HEK293 (cell line): ENCODE measurements around the gene TRUB1.

Source experiments
- CTCF ChIA-PET: fragments of 350-600 bp; formaldehyde crosslinking; extraction: SDS; loops from one replicate; lab custom pipeline; 2021; ENCODE audit warnings: antibody characterized with exemption; lab: Yijun Ruan, JAX
- POLR2A ChIA-PET: fragments of 300-600 bp; formaldehyde crosslinking; extraction: SDS; loops from one replicate; lab custom pipeline; 2020; ENCODE audit warnings: antibody characterized with exemption, inconsistent platforms; lab: Yijun Ruan, JAX
- H3K27ac ChIP-seq: fragments of 200-500 bp; sonication (Bioruptor generic); 2 replicates; pipeline ENCODE4 v1.5.1; 2014; ENCODE audit warnings: low read depth, low read length, control low read depth, inconsistent platforms; ENCODE audit errors: extremely low read depth
- H3K36me3 ChIP-seq, 2 experiments: fragments of 200-500 bp in 1 of 2; sonication (Bioruptor generic) in 1 of 2; 1 replicate in 1 of 2; 2 replicates in 1 of 2; pipeline ENCODE4 v1.5.1; 2014 to 2017; ENCODE audit warnings: inconsistent platforms in 2 of 2, low read length in 2 of 2; ENCODE audit not compliant: control insufficient read depth in 2 of 2, insufficient read depth in 1 of 2
- H3K4me1 ChIP-seq: fragments of 200-500 bp; sonication (Bioruptor generic); 2 replicates; pipeline ENCODE4 v1.5.1; 2014; ENCODE audit warnings: mild to moderate bottlenecking, low read length, inconsistent platforms; ENCODE audit not compliant: control insufficient read depth, insufficient read depth
- H3K4me3 ChIP-seq: 2 replicates; pipeline ENCODE4 v1.5.1; 2011; ENCODE audit warnings: low read depth, mild to moderate bottlenecking, control low read depth, low read length, moderate library complexity
- H3K9me3 ChIP-seq: fragments of 200-500 bp; sonication (Bioruptor generic); 2 replicates; pipeline ENCODE4 v1.5.1; 2014; ENCODE audit warnings: low read depth, low read length, inconsistent platforms; ENCODE audit not compliant: control insufficient read depth, insufficient read depth
- BCL11A ChIP-seq: fragments of 450-650 bp; formaldehyde crosslinking; IDR thresholded peaks from 2 replicates; pipeline ENCODE4 v1.5.1; 2016; ENCODE audit warnings: low read depth, missing biosample characterization, missing genetic modification characterization
- FEZF1 ChIP-seq: fragments of 450-650 bp; formaldehyde crosslinking; IDR thresholded peaks from 2 replicates; pipeline ENCODE4 v1.5.1; 2016; ENCODE audit warnings: missing biosample characterization, missing genetic modification characterization
- HIC1 ChIP-seq: fragments of 450-650 bp; formaldehyde crosslinking; IDR thresholded peaks from 2 replicates; pipeline ENCODE4 v1.5.1; 2016; ENCODE audit warnings: missing biosample characterization, missing genetic modification characterization
- KLF10 ChIP-seq: fragments of 450-650 bp; IDR thresholded peaks from 2 replicates; pipeline ENCODE4 v1.5.1; 2018; ENCODE audit warnings: missing biosample characterization, mild to moderate bottlenecking, missing genetic modification characterization
- OVOL3 ChIP-seq: fragments of 450-650 bp; formaldehyde crosslinking; IDR thresholded peaks from 2 replicates; pipeline ENCODE4 v1.5.1; 2016; ENCODE audit warnings: missing biosample characterization, missing genetic modification characterization
- RBAK ChIP-seq: fragments of 450-650 bp; formaldehyde crosslinking; IDR thresholded peaks from 2 replicates; pipeline ENCODE4 v1.5.1; 2016; ENCODE audit warnings: missing biosample characterization, missing genetic modification characterization
- SETDB1 ChIP-seq: IDR thresholded peaks from one replicate; pipeline ENCODE4 v1.6.1; 2017; ENCODE audit warnings: mild to moderate bottlenecking, low read length, moderate library complexity, mixed read lengths; ENCODE audit not compliant: insufficient read length
- ZBTB11 ChIP-seq: fragments of 450-650 bp; formaldehyde crosslinking; conservative IDR thresholded peaks from 2 replicates; pipeline ENCODE4 v1.5.1; 2016; ENCODE audit warnings: low read depth, missing biosample characterization, missing genetic modification characterization
- ZFP3 ChIP-seq: fragments of 450-650 bp; formaldehyde crosslinking; IDR thresholded peaks from 2 replicates; pipeline ENCODE4 v1.5.1; 2016; ENCODE audit warnings: low read depth, missing biosample characterization, missing genetic modification characterization
- ZFP69B ChIP-seq: fragments of 450-650 bp; formaldehyde crosslinking; IDR thresholded peaks from 2 replicates; pipeline ENCODE4 v1.5.1; 2016; ENCODE audit warnings: missing biosample characterization, missing genetic modification characterization
- ZNF112 ChIP-seq: fragments of 450-650 bp; formaldehyde crosslinking; IDR thresholded peaks from 2 replicates; pipeline ENCODE4 v1.5.0; 2017; ENCODE audit warnings: missing biosample characterization, missing genetic modification characterization
- ZNF174 ChIP-seq: fragments of 450-650 bp; formaldehyde crosslinking; IDR thresholded peaks from 2 replicates; pipeline ENCODE4 v1.5.0; 2017; ENCODE audit warnings: missing biosample characterization, mild to moderate bottlenecking, missing genetic modification characterization
- ZNF202 ChIP-seq: fragments of 450-650 bp; formaldehyde crosslinking; IDR thresholded peaks from 2 replicates; pipeline ENCODE4 v1.5.1; 2016; ENCODE audit warnings: missing biosample characterization, missing genetic modification characterization, borderline replicate concordance
- ZNF214 ChIP-seq: fragments of 450-650 bp; formaldehyde crosslinking; IDR thresholded peaks from 2 replicates; pipeline ENCODE4 v1.5.1; 2017; ENCODE audit warnings: missing biosample characterization, mild to moderate bottlenecking, missing genetic modification characterization, borderline replicate concordance
- ZNF24 ChIP-seq: fragments of 450-650 bp; formaldehyde crosslinking; IDR thresholded peaks from 2 replicates; pipeline ENCODE4 v1.5.1; 2016; ENCODE audit warnings: missing biosample characterization, missing genetic modification characterization
- ZNF266 ChIP-seq: fragments of 450-650 bp; formaldehyde crosslinking; IDR thresholded peaks from 2 replicates; pipeline ENCODE4 v1.5.1; 2016; ENCODE audit warnings: missing biosample characterization, missing genetic modification characterization, low read depth
- ZNF354C ChIP-seq: fragments of 450-650 bp; formaldehyde crosslinking; IDR thresholded peaks from 2 replicates; pipeline ENCODE4 v1.5.1; 2016; ENCODE audit warnings: missing biosample characterization, missing genetic modification characterization, low read depth, borderline replicate concordance
- ZNF473 ChIP-seq: fragments of 450-650 bp; formaldehyde crosslinking; IDR thresholded peaks from 2 replicates; pipeline ENCODE4 v1.5.1; 2017; ENCODE audit warnings: missing biosample characterization, missing genetic modification characterization
- ZNF501 ChIP-seq: fragments of 450-650 bp; formaldehyde crosslinking; IDR thresholded peaks from 2 replicates; pipeline ENCODE4 v1.5.1; 2016; ENCODE audit warnings: missing biosample characterization, missing genetic modification characterization
- ZNF530 ChIP-seq: fragments of 450-650 bp; formaldehyde crosslinking; IDR thresholded peaks from 2 replicates; pipeline ENCODE4 v1.5.1; 2016; ENCODE audit warnings: low read depth, missing biosample characterization, missing genetic modification characterization
- ZNF558 ChIP-seq: fragments of 450-650 bp; formaldehyde crosslinking; IDR thresholded peaks from 2 replicates; pipeline ENCODE4 v1.5.1; 2016; ENCODE audit warnings: missing biosample characterization, missing genetic modification characterization
- ZNF792 ChIP-seq: fragments of 450-650 bp; formaldehyde crosslinking; IDR thresholded peaks from 2 replicates; pipeline ENCODE4 v1.5.1; 2016; ENCODE audit warnings: missing biosample characterization, missing genetic modification characterization

Gene TRUB1

GRCh38 chr10:114975091-114975490, 37.1 kb downstream of the TRUB1 start:
- ChIA-PET CTCF (interaction anchor here (0.7 kb wide), 1 partner anchor 30 kb away, joined by 3 read pairs; no protein-coding TSS in a partner anchor), POLR2A (interaction anchor here (1.6 kb wide), 1 partner anchor 36 kb away, joined by 4 read pairs; no protein-coding TSS in a partner anchor)
- TF ChIP-seq FEZF1: no peak
- TF ChIP-seq ZNF354C: no peak
- TF ChIP-seq ZNF501: no peak
- TF ChIP-seq ZNF473: no peak
- TF ChIP-seq ZNF202 (tag by site-specific recombination): no peak
- TF ChIP-seq ZNF214 (tag by site-specific recombination): no peak
- H3K4me1 ChIP-seq: peaks cover 6% of the 10 kb centered on the region; the same call in 1 of the 2 replicates
- peaks cover 0 to 4% of the 10 kb centered on the region in 2 experiments; a peak in 2 of 3 replicates for H3K36me3 ChIP-seq
- no peaks in the 10 kb centered on the region for H3K9me3 ChIP-seq
- H3K4me3 ChIP-seq: no peak overlapping the region
- no peak overlapping the region for H3K27ac ChIP-seq

- Histone ChIP-seq H3K36me3 (no peaks in the 10 kb centered on the region; a peak in 1 of 3 replicates), H3K4me3 (no peak overlapping the region), H3K27ac (no peak overlapping the region), H3K4me1 (no peaks in the 10 kb centered on the region), H3K9me3 (no peaks in the 10 kb centered on the region; the same call in 1 of the 2 replicates)
- peak; percentile 64 for TF ChIP-seq SETDB1
- no peak for TF ChIP-seq ZBTB11 (tag by site-specific recombination)
- no peak for TF ChIP-seq KLF10 (tag by site-specific recombination)
- ChIA-PET POLR2A (no interaction called here), CTCF (interaction anchor here (0.6 kb wide), 1 partner anchor 10 kb away, joined by 3 read pairs; no protein-coding TSS in a partner anchor)
Measured at GRCh38 chr10:114982989-114983388, 45.0 kb downstream of the TRUB1 start.

GRCh38 chr10:114987995-114988394, 50.0 kb downstream of the TRUB1 start:
- Histone ChIP-seq H3K4me1 (no peaks in the 10 kb centered on the region), H3K27ac (no peak overlapping the region)
- CTCF ChIA-PET: interaction anchor here (0.6 kb wide), 1 partner anchor 22 kb away, joined by 3 read pairs; no protein-coding TSS in a partner anchor
- no peak for TF ChIP-seq ZNF530 (tag by site-specific recombination)
- no peak for TF ChIP-seq OVOL3 (tag by site-specific recombination)
- no peak for TF ChIP-seq ZNF558
- TF ChIP-seq SETDB1: no peak
- TF ChIP-seq ZNF202 (tag by site-specific recombination): no peak
- TF ChIP-seq ZNF112: no peak
- TF ChIP-seq ZNF792 (tag by site-specific recombination): no peak
- no peak for TF ChIP-seq ZNF174 (tag by site-specific recombination)
- TF ChIP-seq ZFP3: no peak
- TF ChIP-seq ZNF266: no peak
- no peak for TF ChIP-seq RBAK (tag by site-specific recombination)
- no peak for TF ChIP-seq BCL11A
- no peak for TF ChIP-seq ZNF24 (tag by site-specific recombination)
- no peak for TF ChIP-seq HIC1 (tag by site-specific recombination)
- no peak for TF ChIP-seq ZFP69B (tag by site-specific recombination)
- TF ChIP-seq, all 188 proteins: peak for 0
- Histone ChIP-seq H3K4me3 (no peak overlapping the region), H3K36me3 (no peaks in the 10 kb centered on the region), H3K9me3 (no peaks in the 10 kb centered on the region; the same call in 1 of the 2 replicates)
- POLR2A ChIA-PET: no interaction called here
